Measurements from ENCODE around the gene RXFP4.

GRCh38 chr1:155940482-155940992 lies 901 bp upstream of the RXFP4 start:
- TF ChIP-seq CTCF (conservative IDR thresholded peaks at IDR 0.05) (no peak), EZH2 (IDR thresholded peaks at IDR 0.05; ENCODE audit: low read depth) (no peak)
